Neural cell (in vitro differentiated cells): ENCODE data around the gene UPK3BL2.
"Not testable (repeated sequence)": the region's sequence is repeated elsewhere in the genome, so short reads cannot be mapped to it uniquely, and the experiment has no call there.

Experiments
- CTCF ChIP-seq: fragments of 450-650 bp; IDR thresholded peaks from 2 replicates; pipeline ENCODE4 v1.5.1; 2014; ENCODE audit warnings: antibody characterized with exemption, mild to moderate bottlenecking, moderate library complexity; ENCODE audit not compliant: poor library complexity, severe bottlenecking
- EP300 ChIP-seq: fragments of 450-650 bp; conservative IDR thresholded peaks from 2 replicates; pipeline ENCODE4 v1.6.1; 2014; ENCODE audit warnings: antibody characterized with exemption, mild to moderate bottlenecking, moderate library complexity; ENCODE audit not compliant: poor library complexity, severe bottlenecking
- EZH2 ChIP-seq: fragments of 200-600, 300-800 bp; shearing (Covaris generic), sonication (generic); IDR thresholded peaks from 2 replicates; pipeline ENCODE4 v1.6.1; 2014; ENCODE audit warnings: antibody characterized with exemption, low read length, borderline replicate concordance, mild to moderate bottlenecking; ENCODE audit not compliant: insufficient read depth, poor library complexity, severe bottlenecking
- MXI1 ChIP-seq: fragments of 450-650 bp; conservative IDR thresholded peaks from 2 replicates; pipeline ENCODE4 v1.6.1; 2014; ENCODE audit warnings: antibody characterized with exemption, mild to moderate bottlenecking; ENCODE audit not compliant: poor library complexity, severe bottlenecking
- POLR2AphosphoS5 ChIP-seq: IDR thresholded peaks from 2 replicates; pipeline ENCODE4 v1.6.1; 2012
- RAD21 ChIP-seq: fragments of 450-650 bp; conservative IDR thresholded peaks from 2 replicates; pipeline ENCODE4 v1.6.1; 2014; ENCODE audit warnings: antibody characterized with exemption, mild to moderate bottlenecking, moderate library complexity
- REST ChIP-seq: IDR thresholded peaks from 2 replicates; pipeline ENCODE4 v1.6.1; 2012; ENCODE audit warnings: borderline replicate concordance

- TF ChIP-seq CTCF, EZH2, EP300, REST, MXI1, POLR2AphosphoS5, RAD21: not testable (repeated sequence)
Measured at GRCh38 chr7:102516951-102517350, 26.5 kb downstream of the UPK3BL2 start.
